MM.1S (cell line): Measurements from ENCODE around the gene CEP104.

Source experiments
- DNase-seq: peaks from one replicate; pipeline ENCODE4 v3.0.0-alpha.2; 2015
- H2AFZ ChIP-seq: fragments of 300-600 bp; sonication (generic); 2 replicates; pipeline ENCODE4 v1.6.0; 2016; ENCODE audit warnings: antibody characterized with exemption, low read length
- H3F3A ChIP-seq: fragments of 300-600 bp; sonication (generic); 2 replicates; pipeline ENCODE4 v1.6.1; 2016; ENCODE audit warnings: mild to moderate bottlenecking, antibody characterized with exemption, low read length, moderate library complexity, mixed read lengths; ENCODE audit not compliant: insufficient read depth
- H3K27ac ChIP-seq: fragments of 300-600 bp; sonication (generic); 2 replicates; pipeline ENCODE4 v1.5.1; 2016; ENCODE audit warnings: mild to moderate bottlenecking, low read length
- H3K27me3 ChIP-seq: fragments of 300-600 bp; sonication (generic); replicated peaks from 2 replicates; pipeline ENCODE4 v1.6.0; 2016; ENCODE audit warnings: low read length; ENCODE audit not compliant: insufficient read depth
- H3K36me3 ChIP-seq: fragments of 300-600 bp; sonication (generic); replicated peaks from 2 replicates; pipeline ENCODE4 v1.6.1; 2016; ENCODE audit warnings: mild to moderate bottlenecking, low read length, mixed read lengths; ENCODE audit not compliant: insufficient read depth
- H3K4me1 ChIP-seq: fragments of 300-600 bp; sonication (generic); 2 replicates; pipeline ENCODE4 v1.6.1; 2016; ENCODE audit warnings: low read length, mixed read lengths
- H3K4me2 ChIP-seq: fragments of 300-600 bp; sonication (generic); 2 replicates; pipeline ENCODE4 v1.6.0; 2016; ENCODE audit warnings: low read depth, low read length
- H3K4me3 ChIP-seq: fragments of 300-600 bp; sonication (generic); 2 replicates; pipeline ENCODE4 v1.5.1; 2016; ENCODE audit warnings: low read length, mixed read lengths
- H3K79me2 ChIP-seq: fragments of 300-600 bp; sonication (generic); 2 replicates; pipeline ENCODE4 v1.6.1; 2016; ENCODE audit warnings: mixed run types, low read length, mixed read lengths
- H3K9ac ChIP-seq: fragments of 300-600 bp; sonication (generic); 2 replicates; pipeline ENCODE4 v1.6.1; 2016; ENCODE audit warnings: low read length, mixed read lengths
- H3K9me2 ChIP-seq: fragments of 300-600 bp; sonication (generic); replicated peaks from 2 replicates; pipeline ENCODE4 v1.6.1; 2016; ENCODE audit warnings: mild to moderate bottlenecking, low read length, mixed read lengths; ENCODE audit not compliant: insufficient read depth
- H3K9me3 ChIP-seq: fragments of 300-600 bp; sonication (generic); replicated peaks from 2 replicates; pipeline ENCODE4 v1.6.1; 2016; ENCODE audit warnings: mild to moderate bottlenecking, low read length, mixed read lengths; ENCODE audit not compliant: insufficient read depth
- H4K20me1 ChIP-seq: fragments of 300-600 bp; sonication (generic); 2 replicates; pipeline ENCODE4 v1.6.1; 2016; ENCODE audit warnings: mild to moderate bottlenecking, low read length, moderate library complexity, mixed read lengths; ENCODE audit not compliant: insufficient read depth
- EZH2 ChIP-seq: fragments of 300-600 bp; sonication (generic); optimal IDR thresholded peaks from 2 replicates; pipeline ENCODE3; 2017; ENCODE audit warnings: low read depth, mild to moderate bottlenecking, antibody characterized with exemption, low read length, mixed read lengths
- EZH2phosphoT487 ChIP-seq: fragments of 300-600 bp; sonication (generic); IDR thresholded peaks from 2 replicates; pipeline ENCODE4 v1.6.1; 2018; ENCODE audit warnings: antibody characterized with exemption, low read length
- TF ChIP-seq, protein P1 (sequence below): fragments of 300-600 bp; sonication (generic); IDR thresholded peaks from 2 replicates; pipeline ENCODE4 v1.5.1; 2016; ENCODE audit warnings: antibody characterized with exemption, low read length, mixed read lengths

The CEP104 gene

DNA sequence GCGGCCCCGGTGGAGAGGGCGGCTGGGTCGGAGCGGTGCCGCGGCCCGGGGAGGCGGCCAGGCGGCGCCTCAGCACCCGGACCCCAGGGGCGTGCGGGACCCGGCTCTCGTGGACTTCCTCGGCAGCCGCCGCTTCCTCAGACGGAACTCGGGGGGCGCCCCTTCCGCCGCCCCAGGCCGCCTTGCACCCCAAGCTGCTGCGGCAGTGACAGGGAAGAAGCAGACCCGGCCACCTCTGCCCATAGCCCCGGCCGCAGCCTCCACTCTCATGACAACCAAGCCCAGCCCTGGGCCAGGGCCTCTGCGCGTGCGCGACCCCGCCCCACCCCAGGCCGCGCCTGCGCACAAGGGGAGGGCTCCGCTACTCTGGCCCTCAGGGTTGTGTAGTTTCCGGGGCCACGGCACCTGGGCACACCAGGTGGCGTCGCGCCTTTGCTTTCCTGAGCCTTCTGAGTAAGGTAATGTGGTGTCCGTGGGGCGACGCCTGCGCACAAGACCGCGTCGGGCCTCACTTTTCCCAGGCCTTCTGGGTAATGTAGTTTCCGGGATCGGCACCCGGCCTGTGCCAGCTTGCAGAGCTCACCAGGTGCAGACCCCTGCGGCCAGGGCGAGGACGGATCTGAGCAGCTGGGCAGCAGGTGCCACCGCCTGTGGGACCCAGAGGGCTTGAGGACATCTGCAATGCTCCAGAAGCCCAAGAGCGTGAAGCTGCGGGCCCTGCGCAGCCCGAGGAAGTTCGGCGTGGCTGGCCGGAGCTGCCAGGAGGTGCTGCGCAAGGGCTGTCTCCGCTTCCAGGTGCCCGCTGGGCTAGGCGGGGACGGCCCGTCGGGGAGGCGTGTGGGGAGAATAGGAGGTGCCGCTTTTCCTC lies at the start of gene CEP104, which contains the start of gene DFFB:
CEP104 (minus strand) TSS at position 289 of the 868 bp plus-strand sequence. CDS start 4,804 bp downstream, outside the sequence.
DFFB (plus strand) TSS at position 554 of the 868 bp plus-strand sequence; CDS start at position 682, 128 bp downstream.
- TF ChIP-seq, protein P1, sequence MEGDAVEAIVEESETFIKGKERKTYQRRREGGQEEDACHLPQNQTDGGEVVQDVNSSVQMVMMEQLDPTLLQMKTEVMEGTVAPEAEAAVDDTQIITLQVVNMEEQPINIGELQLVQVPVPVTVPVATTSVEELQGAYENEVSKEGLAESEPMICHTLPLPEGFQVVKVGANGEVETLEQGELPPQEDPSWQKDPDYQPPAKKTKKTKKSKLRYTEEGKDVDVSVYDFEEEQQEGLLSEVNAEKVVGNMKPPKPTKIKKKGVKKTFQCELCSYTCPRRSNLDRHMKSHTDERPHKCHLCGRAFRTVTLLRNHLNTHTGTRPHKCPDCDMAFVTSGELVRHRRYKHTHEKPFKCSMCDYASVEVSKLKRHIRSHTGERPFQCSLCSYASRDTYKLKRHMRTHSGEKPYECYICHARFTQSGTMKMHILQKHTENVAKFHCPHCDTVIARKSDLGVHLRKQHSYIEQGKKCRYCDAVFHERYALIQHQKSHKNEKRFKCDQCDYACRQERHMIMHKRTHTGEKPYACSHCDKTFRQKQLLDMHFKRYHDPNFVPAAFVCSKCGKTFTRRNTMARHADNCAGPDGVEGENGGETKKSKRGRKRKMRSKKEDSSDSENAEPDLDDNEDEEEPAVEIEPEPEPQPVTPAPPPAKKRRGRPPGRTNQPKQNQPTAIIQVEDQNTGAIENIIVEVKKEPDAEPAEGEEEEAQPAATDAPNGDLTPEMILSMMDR = peak; percentile 50
- no peak for TF ChIP-seq EZH2
- peaks cover 7% of the 10 kb centered on the region; the same call in 1 of the 2 replicates for H3K4me1 ChIP-seq
- H3K4me3 ChIP-seq = peak within 1 kb of the TSS; percentile 80
- peak; percentile 99 for DNase-seq
- peak within 1 kb of the TSS; percentile 96 for H3K4me2 ChIP-seq
- H3K9ac ChIP-seq = peak within 1 kb of the TSS; percentile 67
- H3K9me3 ChIP-seq = no peaks in the 10 kb centered on the region
- peaks cover 5% of the 10 kb centered on the region; the same call in 1 of the 2 replicates for H3F3A ChIP-seq
- H3K79me2 ChIP-seq = peaks cover 56% of the 10 kb centered on the region
- H4K20me1 ChIP-seq = no peaks in the 10 kb centered on the region
- H3K27ac ChIP-seq = peak within 1 kb of the TSS; percentile 50; the same call in 1 of the 2 replicates
- H3K9me2 ChIP-seq = no peaks in the 10 kb centered on the region
- H3K36me3 ChIP-seq = no peaks in the 10 kb centered on the region
- H3K27me3 ChIP-seq = no peaks in the 10 kb centered on the region
- peak within 1 kb of the TSS; percentile 80 for H2AFZ ChIP-seq

DNA sequence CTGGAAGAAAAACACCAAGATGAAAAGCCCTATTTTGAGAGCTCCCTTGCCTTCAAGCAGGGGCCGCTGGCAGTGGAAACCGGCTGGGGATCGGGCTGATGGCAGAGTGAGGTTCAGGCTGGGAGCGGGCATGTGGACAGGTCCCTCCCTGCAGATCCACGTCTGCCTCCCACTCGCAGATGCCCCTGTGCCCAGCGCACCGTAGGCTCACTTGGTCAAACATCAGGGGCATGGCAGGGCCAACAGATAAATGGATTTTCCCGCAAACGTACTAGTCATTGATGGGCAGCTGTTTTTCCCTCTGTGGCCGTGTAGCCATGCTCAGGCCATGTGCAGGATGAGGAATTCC lies 49.6 kb upstream of the CEP104 start:
- no peak for DNase-seq
- Histone ChIP-seq H3K9me2 (no peaks in the 10 kb centered on the region), H3K9me3 (no peaks in the 10 kb centered on the region), H3K4me1 (no peaks in the 10 kb centered on the region), H3K4me3 (no peak overlapping the region), H3K27me3 (0 out of 2 replicates have a peak, but pooled peaks cover 3% of the 10 kb centered on the region), H3K36me3 (no peaks in the 10 kb centered on the region), H3F3A (no peaks in the 10 kb centered on the region), H3K9ac (no peak overlapping the region), H3K4me2 (no peak overlapping the region), H3K27ac (no peak overlapping the region), H4K20me1 (no peaks in the 10 kb centered on the region), H3K79me2 (peaks cover 3% of the 10 kb centered on the region; the same call in 1 of the 2 replicates), H2AFZ (no peak overlapping the region)
- TF ChIP-seq EZH2 (no peak), EZH2phosphoT487 (no peak)
- TF ChIP-seq, protein P1 = no peak

DNA sequence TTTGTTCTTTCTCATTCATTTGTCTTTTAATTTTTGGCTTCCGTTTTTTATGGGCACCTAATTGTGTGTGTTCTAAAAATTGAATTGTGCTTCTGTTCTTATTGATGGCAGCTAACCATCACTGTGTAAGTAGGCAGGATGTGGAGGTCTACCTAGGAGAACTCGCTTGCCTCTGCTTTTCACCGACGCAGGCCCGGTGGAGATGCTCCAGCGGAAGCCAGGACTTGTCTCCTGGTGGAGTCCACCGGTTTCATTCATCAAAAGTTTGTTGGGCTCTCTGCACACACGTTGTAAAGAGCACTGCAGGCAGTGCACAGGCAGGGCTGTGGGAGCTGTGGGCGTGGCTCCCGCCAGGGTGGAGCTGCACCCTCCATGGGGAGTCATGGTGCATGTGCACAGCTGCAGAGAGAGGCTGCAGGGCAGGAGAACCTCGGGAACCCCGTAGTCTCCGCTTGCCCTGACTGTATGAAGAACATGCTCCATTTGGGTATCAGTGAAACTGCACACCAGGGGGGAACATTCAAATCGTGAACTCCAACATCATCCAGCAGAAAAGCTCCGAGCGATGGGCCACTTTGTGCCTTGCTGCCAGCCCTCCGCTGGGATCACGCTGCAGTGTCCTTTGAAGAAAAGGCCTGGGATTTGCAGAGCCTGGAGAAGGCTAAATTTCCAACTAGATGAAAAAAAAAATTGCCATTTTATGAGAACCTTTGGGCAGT lies 49.1 kb upstream of the CEP104 start:
- Histone ChIP-seq H2AFZ (no peak overlapping the region), H4K20me1 (no peaks in the 10 kb centered on the region), H3F3A (no peaks in the 10 kb centered on the region), H3K9me2 (no peaks in the 10 kb centered on the region), H3K27me3 (0 out of 2 replicates have a peak, but pooled peaks cover 3% of the 10 kb centered on the region), H3K4me3 (no peak overlapping the region), H3K9me3 (no peaks in the 10 kb centered on the region), H3K27ac (no peak overlapping the region), H3K4me2 (no peak overlapping the region), H3K36me3 (no peaks in the 10 kb centered on the region), H3K4me1 (no peaks in the 10 kb centered on the region), H3K9ac (no peak overlapping the region), H3K79me2 (peaks cover 3% of the 10 kb centered on the region; the same call in 1 of the 2 replicates)
- TF ChIP-seq, protein P1 = no peak
- no peak for TF ChIP-seq EZH2phosphoT487
- no peak for TF ChIP-seq EZH2
- DNase-seq = no peak
